ENCODE results near the gene C6orf132. TPM values are rescaled to one million over a fixed set of nuclear protein-coding genes. Genes with fewer than 3 reads are reported as not detected.
A peak's percentile ranks its signal among the peaks of the same experiment; 100 is the strongest.

C6orf132 gene
- total and polyA plus RNA-seq, 9 of the 15 experiments (the other 6 are each of a cell fraction or from before 2014, with no cell fraction given) = 0.06 to 0.35 (median 0.14) TPM

GRCh38 chr6:42104804-42105125 lies 37.7 kb downstream of the C6orf132 start:
- peaks cover 3 to 6% of the 10 kb centered on the region in 2 experiments; a peak in 2 of 5 replicates for H3K27me3 ChIP-seq (ENCODE audit: control insufficient read depth in 2 of 2, insufficient read depth in 2 of 2, low read length in 2 of 2)
- intact Hi-C loops (cut with micrococcal nuclease) (loop anchor here (1.0 to 10.0 kb wide), 5 partner anchors 12 to 110 kb away; partner anchors contain the start of gene MRPS10), in situ Hi-C loops (cut with MboI) (no loop called here)
- FAIRE-seq (no peak), ATAC-seq (peak; percentile 39), DNase-seq (ENCODE audit: extremely low read depth in 1 of 4, low spot score in 3 of 4) (peak in 1 of 4 experiments; percentile 60)
- peaks cover 37 to 51% of the 10 kb centered on the region in 2 experiments for H3K4me1 ChIP-seq (replicated peaks in 1 of 2; ENCODE audit: control insufficient read depth in 2 of 2, insufficient read depth in 2 of 2, low read length in 2 of 2)
- H3K4me3 ChIP-seq = peak overlapping the region; percentile 50
- POLR2A ChIA-PET = interaction anchor here (0.5 to 6.1 kb wide), 17 partner anchors 11 to 486 kb away, joined by 3 to 48 read pairs (median 4); partner anchors contain the start of gene TAF8
- H3K36me3 ChIP-seq (ENCODE audit: control insufficient read depth, insufficient read depth, low read length) = no peaks in the 10 kb centered on the region
- H3K27ac ChIP-seq (ENCODE audit: extremely low read depth, low read depth, low read length) = peak overlapping the region; percentile 74
- H3K9me3 ChIP-seq (replicated peaks; ENCODE audit: control insufficient read depth, insufficient read depth, low read depth, low read length) = no peaks in the 10 kb centered on the region
- H2AFZ ChIP-seq (ENCODE audit: low read depth, low read length) = peak overlapping the region; percentile 99
- no peaks in the 10 kb centered on the region for H4K20me1 ChIP-seq (replicated peaks; ENCODE audit: control insufficient read depth, insufficient read depth, low read length)
- BruUV-seq (replicated peaks) = no TSS peak
- TF ChIP-seq RBFOX2 (IDR thresholded peaks at IDR 0.05; ENCODE audit: low read depth, low read length) (peak; percentile 71; the same call in 1 of the 2 replicates), TGIF2 (CRISPR knock-in tag; IDR thresholded peaks at IDR 0.05) (0 out of 2 replicates have a peak, but pooled peaks have one; percentile 5), POLR2G (IDR thresholded peaks at IDR 0.05; ENCODE audit: low read depth, low read length) (peak; percentile 41), ZNF655 (CRISPR knock-in tag; IDR thresholded peaks at IDR 0.05) (no peak), SREBF2 (CRISPR knock-in tag; IDR thresholded peaks at IDR 0.05) (no peak), CHD2 (IDR thresholded peaks at IDR 0.05; ENCODE audit: low read depth, low read length) (peak; percentile 1; the same call in 1 of the 2 replicates), POLR2AphosphoS5 (IDR thresholded peaks at IDR 0.05; ENCODE audit: control insufficient read depth, insufficient read depth, low read depth, low read length) (0 out of 2 replicates have a peak, but pooled peaks have one; percentile 6), ZNF263 (CRISPR knock-in tag; IDR thresholded peaks at IDR 0.05; ENCODE audit: borderline replicate concordance) (peak; percentile 69; the same call in 1 of the 2 replicates), ZNF165 (CRISPR knock-in tag; IDR thresholded peaks at IDR 0.05; ENCODE audit: borderline replicate concordance) (0 out of 2 replicates have a peak, but pooled peaks have one; percentile 0), ATF6 (CRISPR knock-in tag; IDR thresholded peaks at IDR 0.05) (no peak), KLF13 (tag; IDR thresholded peaks at IDR 0.05; ENCODE audit: borderline replicate concordance, low read depth) (no peak)
- no peaks in the 10 kb centered on the region for H3K9me1 ChIP-seq (ENCODE audit: control insufficient read depth, insufficient read depth, low read length)
- H3K79me2 ChIP-seq (ENCODE audit: control insufficient read depth, insufficient read depth, low read length) = no peaks in the 10 kb centered on the region
- H3K4me2 ChIP-seq (ENCODE audit: insufficient read depth, low read length) = peak overlapping the region; percentile 76
- WGBS (ENCODE audit: insufficient coverage, low coverage, missing lambda C conversion rate) = 7% methylated on average over 15 of the region's 16 CpGs
- CTCF ChIA-PET (ENCODE audit: low intra/inter-chr PET ratio) = interaction anchor here (0.5 to 2.3 kb wide), 7 partner anchors 25 to 737 kb away, joined by 3 to 26 read pairs (median 4); no protein-coding TSS in a partner anchor
- peak overlapping the region; percentile 82 to 94 for H3K9ac ChIP-seq (ENCODE audit: insufficient read depth in 1 of 2, low read depth in 2 of 2, low read length in 2 of 2)

Measured in K562 (cell line).